ENCODE measurements around the gene NFAT5.

- TF ChIP-seq YY1 (IDR thresholded peaks at IDR 0.05; ENCODE audit: insufficient read depth, insufficient read length) (no peak), ZNF274 (IDR thresholded peaks at IDR 0.05; ENCODE audit: low read depth, low read length) (no peak)
Measured at GRCh38 chr16:69703638-69704037, 137.9 kb downstream of the NFAT5 start.

Data from NT2/D1 (cell line).